Ovary (tissue), 1 donor: Measurements from ENCODE around the gene PNPLA6.

Experiments used
- EP300 ChIP-seq: sonication (generic); formaldehyde crosslinking; IDR thresholded peaks from one replicate; pipeline ENCODE4 v1.6.1; 2017; ENCODE audit warnings: antibody characterized with exemption
- POLR2A ChIP-seq: fragments of 450-650 bp; IDR thresholded peaks from one replicate; pipeline ENCODE4 v1.6.1; 2017; ENCODE audit warnings: antibody characterized with exemption, mild to moderate bottlenecking, moderate library complexity

- no peak for TF ChIP-seq EP300
- TF ChIP-seq POLR2A, result no peak
Measured at GRCh38 chr19:7598180-7598579, 62.7 kb downstream of the PNPLA6 start.
